HG03439 (cell line): ENCODE data around the gene CFAP46.

Experiments
- ATAC-seq: cut with Tn5 transposase; IDR thresholded peaks from one replicate; pipeline ENCODE4 v1.9.1; 2021; ENCODE audit warnings: mild to moderate bottlenecking, moderate library complexity; ENCODE audit not compliant: unreplicated experiment

Gene CFAP46

DNA sequence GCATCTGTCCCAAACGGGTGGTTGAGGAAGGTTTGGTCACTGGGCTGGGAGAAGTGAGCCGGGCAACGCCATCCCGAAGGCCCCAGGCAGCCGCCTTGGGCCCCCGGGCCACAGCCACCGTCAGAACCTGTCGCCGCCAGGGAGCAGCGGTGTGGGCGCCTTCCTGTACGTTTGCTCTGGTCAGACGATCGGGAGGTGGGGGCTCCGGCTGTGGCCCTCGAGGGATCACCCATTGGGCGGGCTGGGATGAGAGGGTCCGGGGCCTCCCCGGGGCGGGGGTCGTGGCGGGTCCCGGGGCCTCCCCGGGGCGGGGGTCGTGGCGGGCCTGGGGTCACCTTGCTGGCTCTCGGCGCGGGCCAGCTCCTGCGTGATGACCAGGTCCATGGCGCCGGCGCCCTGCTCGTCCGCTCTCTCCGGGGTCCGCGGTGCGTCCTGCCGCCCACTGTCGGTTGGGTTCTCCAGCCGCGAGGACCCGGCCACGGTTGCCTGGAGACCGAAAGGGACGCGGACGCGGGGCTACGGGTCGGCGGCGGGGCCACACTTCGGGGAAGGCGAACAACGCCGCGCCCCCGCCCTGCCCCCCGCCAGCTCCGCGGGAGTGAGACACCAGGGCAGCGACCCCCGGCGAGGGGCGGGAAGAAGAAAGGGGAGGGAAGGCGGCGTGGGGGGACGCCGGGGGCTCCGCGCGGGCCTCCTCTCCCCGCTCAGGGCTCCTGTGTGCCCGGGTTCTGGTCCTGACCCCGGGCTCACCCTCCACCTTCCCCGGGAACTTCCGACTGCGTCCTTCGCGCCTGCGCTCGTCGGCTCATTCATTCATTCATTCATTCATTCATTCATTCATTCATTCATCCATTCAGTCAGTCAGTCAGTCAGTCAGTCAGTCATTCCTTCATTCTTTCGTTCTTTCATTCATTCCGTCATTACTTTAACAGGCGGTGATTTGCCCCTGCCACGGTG is at the start of gene CFAP46:
TSS of gene CFAP46 (minus strand) at position 470 of the 957 bp plus-strand sequence. CDS start at position 384, 86 bp downstream.
- ATAC-seq = no peak

DNA sequence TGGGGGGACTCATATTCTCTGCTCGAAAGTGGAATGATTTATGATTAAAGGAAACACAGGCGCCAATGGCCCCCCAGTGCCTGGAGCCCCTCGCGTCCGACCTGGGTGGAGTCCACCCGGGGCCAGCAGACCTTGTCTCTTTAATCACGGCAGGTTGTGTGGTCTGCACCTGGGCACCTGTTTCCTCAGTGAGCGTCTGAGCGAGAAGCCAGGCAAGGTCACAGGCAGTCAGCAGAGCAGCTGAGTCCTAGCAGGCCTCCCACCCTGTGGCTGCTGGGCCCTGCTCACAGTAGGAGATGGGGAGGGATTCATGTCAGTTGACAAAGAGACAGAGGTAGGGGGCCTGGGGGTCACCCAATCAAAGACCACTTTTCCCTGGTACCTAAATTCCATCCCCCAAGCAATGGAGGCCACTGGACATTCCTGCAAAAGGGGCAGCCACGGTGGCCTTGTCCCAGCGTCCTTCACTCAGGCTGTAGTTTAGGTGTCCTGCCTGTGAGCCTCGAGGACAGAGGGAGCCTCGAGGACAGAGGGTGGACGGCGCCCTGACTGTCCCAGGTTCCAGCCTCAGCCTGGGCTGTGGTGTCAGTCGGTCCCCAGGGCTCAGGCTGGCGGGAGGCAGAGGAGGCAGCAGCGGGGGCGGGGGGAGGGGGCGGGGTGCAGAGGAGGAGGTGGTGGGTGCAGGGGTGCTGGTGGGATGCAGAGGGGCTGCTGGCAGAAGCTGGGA is 49.5 kb upstream of the CFAP46 start:
- ATAC-seq = no peak

DNA sequence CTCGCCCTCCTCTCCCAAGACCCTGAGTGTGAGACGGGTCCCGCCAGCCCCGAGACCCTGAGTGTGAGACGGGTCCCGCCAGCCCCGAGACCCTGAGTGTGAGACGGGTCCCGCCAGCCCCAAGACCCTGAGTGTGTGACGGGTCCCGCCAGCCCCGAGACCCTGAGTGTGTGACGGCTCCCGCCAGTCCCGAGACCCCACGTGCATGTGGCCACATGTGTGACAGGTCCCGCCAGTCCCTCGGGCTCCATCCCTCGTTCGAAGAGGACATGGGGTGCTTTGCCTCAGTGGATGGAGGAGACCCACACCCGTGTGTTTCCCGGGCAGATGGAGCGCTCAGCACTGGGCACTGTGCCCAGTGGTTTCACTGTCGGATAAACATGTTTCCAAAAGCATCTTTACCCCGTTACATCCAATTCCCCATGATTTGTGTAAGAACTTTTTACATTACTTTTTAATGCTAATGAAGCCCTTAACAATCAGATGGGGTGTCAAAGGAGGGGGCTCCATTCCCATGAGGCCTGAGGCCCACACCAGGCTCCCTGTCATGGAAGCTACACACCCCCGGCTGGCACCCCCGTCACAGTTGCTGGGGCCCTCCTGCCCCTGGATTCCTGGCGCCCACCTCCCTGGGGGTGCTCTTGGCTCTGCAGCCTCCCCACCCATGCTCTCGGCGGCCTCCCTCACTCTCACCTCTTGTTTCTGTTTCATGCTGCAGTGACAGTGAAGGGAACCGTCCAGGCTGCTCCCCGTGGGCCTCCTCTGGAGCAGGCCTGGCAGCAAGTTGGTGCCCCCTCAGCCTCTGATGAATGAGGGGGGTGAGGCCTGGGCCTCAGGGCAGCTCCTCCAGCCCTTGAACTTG is 48.5 kb upstream of the CFAP46 start:
- ATAC-seq = no peak

DNA sequence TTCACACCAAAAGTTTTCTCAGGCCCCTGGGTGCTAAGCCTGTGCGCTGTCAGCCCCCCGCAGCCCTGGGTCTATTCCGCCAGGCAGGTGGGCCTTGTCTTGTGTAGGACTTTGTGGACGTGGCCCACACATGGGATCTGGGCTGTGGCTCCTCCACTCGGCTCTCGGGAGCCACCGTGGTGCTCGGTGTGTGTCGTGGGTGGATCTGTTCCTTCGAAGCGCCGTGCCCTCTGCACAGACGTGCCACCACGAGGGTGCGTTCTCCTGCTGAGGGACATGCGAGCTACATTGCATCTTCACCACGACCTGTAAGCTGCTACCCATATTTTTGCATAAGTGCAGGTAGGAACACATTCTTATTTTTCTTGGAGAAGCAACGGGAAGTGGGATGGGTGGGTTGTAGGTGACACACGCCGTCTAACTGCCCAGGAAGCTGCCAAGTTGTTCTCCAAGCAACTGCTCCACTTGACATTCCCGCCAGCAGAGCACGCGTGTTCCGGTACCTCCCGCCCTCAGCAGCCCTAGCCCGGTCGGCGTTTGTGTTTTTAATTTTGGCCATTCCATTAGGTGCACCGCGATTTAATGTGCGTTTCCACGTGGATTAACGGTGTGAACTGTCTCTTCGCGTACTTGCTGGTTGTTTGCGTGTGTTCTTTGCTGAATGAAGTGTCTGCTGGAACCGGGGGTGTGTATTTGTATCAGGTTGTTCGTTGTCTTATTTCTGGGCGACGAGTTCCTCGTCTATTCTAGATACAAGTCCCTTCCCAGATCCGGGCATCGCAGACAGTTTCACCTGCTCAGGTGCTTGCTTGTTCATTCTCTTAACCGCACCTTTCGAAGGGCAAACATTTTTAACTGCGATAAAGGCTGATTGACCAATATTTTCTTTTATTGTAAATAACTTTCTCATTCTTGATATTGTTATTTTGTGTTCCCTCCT is 47.4 kb upstream of the CFAP46 start:
- ATAC-seq = no peak

DNA sequence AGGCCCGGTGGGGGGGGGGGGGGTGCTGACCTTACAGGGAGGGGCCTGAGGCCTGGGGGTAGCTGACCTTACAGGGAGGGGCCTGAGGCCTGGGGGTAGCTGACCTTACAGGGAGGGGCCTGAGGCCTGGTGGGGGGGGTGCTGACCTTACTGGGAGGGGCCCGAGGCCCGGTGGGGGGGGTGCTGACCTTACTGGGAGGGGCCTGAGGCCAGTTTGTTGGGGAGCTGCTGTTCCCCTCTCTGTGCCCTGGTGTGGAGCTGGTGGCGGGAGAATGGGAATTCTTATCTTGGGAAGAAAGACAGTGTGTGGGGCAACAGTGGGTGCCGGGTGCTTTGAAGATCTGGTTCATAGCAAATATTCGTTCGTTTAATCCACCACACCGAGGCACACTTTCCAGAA is 46.6 kb upstream of the CFAP46 start:
- no peak for ATAC-seq

DNA sequence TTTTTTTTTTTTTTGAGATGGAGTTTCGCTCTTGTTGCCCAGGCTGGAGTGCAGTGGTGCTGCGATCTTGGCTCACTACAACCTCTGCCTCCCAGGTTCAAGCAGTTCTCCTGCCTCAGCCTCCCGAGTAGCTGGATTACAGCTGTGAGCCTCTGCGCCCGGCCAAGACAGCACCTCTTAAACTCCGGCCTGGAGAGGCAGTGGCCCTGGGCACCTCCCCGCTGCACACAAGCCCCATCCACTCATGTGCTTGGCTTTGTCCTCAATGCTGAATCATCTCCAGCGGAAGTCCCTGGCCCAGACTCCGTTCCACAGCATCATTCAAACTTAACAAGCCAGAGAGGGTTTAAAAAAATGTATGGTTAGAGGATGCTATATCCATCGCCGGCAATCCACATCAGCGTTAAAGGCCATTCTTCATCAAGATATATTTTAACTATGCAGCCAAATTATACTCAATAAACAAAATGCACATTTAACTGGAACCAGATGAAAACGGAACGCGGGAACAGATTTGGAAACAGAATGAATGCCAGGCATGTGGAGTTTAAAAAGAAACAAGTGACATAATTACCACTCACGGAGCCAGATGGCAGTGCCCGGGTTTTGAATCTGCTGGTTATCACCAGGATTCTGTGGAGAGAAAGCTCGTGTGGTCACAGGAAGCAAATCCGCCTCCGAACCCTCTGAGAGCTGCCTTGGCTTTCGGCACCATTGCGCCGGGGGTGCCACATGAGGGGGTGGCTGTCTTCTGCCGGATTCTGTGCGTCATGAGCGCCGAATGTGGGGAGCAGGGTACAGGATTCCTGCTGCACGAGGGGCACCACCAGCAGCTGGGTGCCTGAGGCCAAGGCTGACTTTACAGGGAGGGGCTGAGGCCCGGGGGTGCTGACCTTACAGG is 45.6 kb upstream of the CFAP46 start:
- ATAC-seq = no peak

DNA sequence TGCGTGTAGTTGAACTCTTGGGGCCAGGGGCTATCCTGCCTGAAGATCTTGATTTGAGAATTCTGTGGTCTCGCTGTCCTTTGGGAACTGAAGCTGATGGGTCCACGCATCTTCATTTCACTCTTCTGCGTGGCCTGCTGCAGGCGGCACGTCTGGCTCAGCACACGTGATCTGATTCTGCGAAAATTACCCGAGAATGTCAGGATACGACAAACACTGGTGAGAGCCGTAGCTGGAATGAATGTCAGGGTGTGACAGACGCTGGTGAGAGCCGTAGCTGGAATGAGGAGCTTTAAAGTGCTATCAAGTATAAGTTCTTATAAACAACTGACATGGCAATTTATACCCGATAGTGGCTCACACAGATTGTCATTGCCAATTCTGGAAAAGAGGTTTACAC is 44.6 kb upstream of the CFAP46 start:
- ATAC-seq = no peak

DNA sequence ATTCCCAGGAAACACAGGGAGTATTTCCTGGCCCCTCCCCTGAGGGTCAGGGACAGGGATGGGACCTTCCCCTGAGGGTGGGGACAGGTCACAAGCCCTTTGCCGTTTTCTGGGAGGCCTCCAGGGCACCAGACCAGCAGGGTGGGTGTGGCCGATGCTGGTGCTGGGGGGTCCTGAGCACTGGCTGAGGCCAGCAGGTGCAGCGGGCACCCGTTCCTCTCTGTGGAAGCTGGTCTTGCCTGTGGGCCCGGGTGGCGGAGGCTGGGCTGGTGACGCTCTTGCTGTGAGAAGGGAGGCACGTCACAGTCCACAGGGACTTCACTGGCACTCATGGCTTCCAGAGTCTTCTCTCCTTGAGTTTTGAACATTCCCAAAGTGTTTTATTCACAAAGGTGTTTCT is 44.2 kb upstream of the CFAP46 start:
- ATAC-seq = no peak

DNA sequence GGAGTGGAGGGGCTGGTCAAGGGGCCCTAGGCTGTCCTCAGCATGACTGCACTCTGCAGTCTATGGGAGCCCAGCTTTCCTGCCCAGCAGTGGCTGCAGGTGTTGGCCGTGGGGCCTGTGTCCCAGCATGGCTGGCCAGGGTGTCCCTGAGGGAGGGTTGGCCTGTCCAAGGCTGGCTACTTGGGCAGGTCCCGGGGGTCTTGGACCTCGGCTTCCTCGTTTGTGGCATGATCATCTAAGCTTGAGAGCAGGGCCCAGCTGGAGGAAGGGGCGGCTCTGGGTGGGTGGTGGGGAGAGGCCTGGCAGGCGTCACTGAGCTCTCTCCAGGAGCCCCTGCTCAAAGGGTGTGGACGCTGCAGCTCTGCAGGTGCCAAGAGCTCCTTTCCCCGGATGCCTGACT is 43.7 kb upstream of the CFAP46 start:
- no peak for ATAC-seq

DNA sequence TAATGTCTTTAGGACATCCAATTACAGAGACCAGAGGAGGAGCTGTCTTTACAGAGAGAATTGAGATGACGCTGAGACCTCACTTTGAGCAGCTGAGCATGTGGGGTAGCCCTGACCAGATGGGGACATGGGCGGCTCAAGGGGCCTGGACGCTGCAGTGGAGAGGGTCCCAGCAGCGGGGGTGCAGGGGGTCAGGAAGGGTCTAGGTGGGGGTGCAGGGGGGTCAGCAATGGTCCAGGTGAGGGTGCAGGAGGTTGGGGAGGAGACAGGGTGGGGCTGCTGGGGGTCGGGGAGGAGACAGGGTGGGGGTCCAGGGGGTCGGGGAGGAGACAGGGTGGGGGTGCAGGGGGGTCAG is 43.2 kb upstream of the CFAP46 start:
- ATAC-seq = no peak

DNA sequence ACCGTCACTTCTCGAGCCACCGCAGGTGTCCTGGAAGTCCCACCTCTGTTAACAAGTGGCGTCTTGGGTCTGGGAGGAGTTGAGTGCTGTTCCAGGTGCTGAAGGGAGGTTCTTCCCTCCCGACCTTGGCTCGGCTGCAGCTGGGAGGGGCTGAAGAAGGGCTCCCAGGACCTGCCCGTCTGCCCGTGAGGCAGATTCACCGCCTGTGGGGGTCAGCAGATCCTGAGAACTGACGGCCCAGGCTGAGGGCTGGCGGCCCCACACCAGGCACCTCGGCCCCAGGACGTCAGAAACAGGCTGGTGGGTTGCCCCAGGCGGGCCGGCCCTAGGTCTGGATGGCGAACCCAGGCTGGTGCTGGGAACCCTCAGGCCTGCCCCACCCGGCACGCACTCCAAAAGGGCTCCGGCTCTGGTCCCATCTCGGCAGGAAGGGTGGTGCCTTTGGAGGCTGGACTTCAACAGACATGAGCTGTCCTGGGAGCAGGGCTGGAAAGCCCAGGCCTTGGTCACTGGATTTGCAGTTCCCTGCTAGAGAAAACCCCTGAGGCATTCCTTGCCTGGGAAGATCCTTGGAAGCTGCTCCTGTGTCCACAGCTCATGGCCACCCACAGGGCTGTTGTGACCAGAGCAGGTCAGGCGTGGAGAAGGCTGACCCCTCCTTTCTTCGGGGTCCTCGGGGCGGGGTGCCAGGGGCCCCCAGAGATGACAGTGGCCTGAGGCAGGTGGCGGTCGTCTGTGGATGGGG is 42.6 kb upstream of the CFAP46 start:
- no peak for ATAC-seq

DNA sequence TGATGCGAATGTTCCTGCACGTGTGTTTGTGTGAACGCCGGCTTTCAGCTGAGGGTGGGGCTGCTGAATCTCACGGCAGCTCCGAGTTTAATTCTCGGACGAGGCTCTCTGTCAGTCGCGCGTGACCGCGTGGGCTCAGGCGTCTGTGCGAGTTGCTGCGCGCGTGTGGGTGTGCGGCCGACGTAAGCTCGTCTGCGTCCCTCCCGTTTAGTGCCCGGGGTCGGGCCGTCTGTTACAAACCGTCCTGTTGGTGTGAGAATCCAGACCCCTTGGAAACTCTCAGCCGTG is 41.6 kb upstream of the CFAP46 start:
- no peak for ATAC-seq

DNA sequence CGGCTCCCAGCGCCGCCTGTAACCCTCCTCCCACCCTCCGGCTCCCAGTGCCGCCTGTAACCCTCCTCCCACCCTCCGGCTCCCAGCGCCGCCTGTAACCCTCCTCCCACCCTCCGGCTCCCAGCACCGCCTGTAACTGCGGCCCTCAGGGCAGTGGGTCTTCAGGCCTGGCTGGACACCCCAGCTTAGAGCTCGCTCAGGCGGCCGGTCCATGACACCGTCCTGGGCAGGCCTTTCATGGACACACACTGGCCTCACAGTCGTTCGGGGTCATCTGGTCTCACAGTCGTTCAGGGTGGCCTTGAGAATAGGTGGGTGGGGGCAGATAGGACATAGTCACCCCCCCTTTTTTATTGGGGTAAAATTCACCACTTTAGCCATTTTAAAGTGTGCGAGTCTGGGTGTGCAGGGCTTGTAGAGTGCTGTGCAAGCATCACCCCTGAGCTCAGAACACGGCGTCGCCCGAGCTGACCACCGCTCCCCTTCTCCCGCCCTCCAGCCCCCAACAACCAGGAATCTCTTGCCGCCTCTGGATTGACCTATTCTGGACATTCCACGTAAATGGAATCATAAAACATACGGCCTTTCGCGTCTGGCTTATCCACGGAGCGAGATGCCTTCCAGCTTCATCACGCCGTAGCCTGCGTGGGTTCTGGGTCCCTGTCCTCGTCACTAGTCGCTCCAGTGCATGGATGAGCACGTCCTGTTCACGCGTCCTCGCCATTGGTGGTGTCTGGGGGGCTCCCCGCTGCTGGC is 41.1 kb upstream of the CFAP46 start:
- ATAC-seq = no peak

DNA sequence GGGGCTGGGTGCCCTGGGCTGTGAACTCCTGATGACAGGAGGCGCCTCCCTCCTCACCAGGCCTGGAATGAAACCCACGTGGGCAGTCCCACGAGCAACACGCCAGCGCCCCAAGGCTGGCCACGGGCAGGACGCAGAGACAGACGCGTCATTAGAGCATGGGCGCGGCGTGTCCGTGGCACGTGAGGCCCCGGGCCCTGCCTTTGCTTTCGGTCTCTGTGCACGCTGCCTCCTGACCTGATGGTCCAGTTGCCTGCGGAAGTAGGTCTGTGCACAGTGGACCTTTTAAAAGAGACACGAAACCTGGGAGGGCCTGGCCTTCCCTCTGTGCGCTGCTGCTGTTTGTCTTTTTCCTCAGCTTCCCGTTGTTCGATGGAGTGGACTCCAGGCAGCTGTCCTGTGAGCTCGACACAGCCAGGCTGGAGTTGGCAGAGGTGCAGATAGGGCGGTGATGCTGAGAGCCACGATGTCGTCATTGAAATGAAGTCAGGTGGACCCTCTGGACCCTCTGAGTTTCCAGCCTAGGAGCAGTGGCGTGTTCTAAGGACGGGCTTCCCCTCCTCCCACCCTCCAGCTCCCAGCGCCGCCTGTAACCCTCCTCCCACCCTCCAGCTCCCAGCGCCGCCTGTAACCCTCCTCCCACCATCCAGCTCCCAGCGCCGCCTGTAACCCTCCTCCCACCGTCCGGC is 40.1 kb upstream of the CFAP46 start:
- ATAC-seq = no peak

DNA sequence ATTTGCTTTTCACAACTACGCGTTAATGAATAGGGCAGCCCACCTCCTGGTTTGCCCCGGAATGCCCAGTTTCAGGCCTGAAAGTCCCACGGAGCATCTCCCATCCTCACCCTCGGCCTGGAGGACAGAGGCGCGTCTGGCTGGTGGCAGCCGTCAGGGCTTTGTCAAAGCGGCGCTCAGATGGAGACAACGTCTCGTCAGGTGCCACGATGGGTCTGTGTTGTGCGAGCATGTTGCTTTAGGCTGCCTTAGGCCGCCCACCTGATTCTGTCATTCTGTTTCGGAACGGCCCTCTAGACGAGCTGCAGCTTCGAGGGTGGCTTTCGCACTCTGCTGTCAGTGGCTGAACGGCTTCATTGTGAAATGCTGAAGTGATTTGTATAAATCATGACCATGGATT is 39.4 kb upstream of the CFAP46 start:
- no peak for ATAC-seq

DNA sequence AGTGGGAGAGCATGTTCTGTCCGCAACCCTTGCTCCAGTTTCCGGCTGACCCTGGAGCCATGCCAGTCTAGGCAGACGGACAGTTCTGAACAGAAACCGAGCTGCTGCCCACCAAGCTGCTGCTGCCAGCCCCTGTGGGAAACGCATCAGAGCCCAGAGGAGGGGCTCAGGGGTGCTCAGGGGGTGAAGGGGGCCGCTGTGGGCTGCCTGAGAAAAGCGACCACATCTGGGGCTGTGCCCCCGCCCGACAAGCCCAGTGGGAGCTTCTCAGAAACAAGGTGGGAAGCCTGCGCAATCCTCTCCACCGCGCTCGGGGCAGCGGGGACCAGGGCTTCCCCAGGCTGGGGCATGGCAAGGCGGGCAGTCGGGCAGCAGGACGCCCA is 38.8 kb upstream of the CFAP46 start:
- no peak for ATAC-seq

DNA sequence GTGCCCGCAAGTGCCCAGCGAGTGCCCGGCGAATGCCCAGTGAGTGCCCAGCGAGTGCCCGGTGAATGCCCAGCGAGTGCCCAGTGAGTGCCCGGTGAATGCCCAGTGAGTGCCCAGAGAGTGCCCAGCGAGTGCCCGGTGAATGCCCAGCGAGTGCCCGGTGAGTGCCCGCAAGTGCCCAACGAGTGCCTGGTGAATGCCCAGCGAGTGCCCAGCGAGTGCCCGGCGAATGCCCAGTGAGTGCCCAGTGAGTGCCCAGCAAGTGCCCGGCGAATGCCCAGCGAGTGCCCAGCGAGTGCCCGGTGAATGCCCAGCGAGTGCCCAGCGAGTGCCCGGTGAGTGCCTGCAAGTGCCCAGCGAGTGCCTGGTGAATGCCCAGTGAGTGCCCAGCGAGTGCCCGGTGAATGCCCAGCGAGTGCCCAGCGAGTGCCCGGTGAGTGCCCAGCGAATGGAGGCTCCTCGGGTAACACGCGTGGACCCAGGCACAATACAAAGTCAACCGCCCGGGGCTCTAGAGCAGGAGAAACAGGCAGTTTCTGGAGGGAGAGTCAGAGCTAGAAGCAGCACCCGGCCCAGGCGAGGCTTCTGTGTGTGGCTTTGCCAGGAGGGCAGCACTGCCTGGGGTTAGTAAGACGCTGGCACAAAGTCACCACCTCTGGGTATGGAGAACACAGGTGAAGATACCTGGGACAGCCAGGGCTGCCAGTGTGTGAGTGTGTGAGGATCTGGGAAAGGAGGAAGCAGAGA is 38.2 kb upstream of the CFAP46 start:
- ATAC-seq = no peak
